Epithelial cell of esophagus (primary cell): ENCODE data around the gene RSPRY1.

Source experiments
- DNase-seq: peaks from one replicate; pipeline ENCODE4 v3.0.0; 2010; ENCODE audit warnings: low read depth
- H3K4me3 ChIP-seq: 2 replicates; pipeline ENCODE4 v1.5.1; 2011; ENCODE audit warnings: mild to moderate bottlenecking, low read length, control low read depth
- TF ChIP-seq, protein P1 (sequence below): IDR thresholded peaks from 2 replicates; pipeline ENCODE4 v1.5.1; 2011; ENCODE audit warnings: low read depth, mild to moderate bottlenecking, low read length, control low read depth, inconsistent platforms; ENCODE audit not compliant: insufficient read depth; ENCODE audit errors: missing control alignments

Gene RSPRY1

DNA sequence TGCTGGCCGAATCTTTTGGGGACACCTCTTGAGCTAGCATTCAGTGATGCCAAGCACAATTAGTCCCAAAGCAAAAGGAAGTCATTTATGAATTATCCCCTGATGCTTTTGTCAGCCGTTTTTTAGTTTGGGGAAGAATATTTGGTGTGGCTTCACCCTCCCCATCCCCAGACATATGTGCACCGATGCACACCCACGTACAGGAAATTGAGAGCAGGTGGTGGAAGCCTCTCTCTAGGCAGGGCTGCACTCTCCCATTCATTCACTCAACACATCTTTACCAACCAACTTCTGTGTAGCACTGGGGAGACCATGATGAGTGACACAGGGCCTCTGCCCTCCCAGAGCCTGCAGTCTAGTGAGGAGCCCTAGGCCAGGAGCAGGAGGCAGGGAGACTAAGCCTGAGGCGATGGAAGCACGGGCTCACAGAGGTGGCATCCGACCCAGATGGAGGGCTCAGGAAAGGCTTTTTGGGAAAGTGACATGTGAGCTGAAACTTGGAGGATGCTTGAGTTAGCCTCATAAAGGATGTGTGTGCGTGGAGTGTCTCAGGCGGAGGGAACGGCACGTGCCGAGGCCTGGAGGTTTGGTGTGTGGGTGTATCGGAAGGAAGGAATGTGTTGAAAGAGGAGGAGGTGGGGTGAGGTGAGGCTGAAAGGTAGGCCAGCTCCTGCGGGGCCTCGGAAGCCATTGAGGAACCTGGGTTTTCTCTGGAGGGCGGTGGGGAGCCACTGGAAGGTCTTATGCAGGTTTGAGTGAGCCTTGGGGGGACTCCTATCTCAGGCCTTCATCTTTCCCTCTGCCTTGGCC is 44.1 kb upstream of the RSPRY1 start:
- no peak overlapping the region for H3K4me3 ChIP-seq
- peak; percentile 35 for DNase-seq
- TF ChIP-seq, protein P1, sequence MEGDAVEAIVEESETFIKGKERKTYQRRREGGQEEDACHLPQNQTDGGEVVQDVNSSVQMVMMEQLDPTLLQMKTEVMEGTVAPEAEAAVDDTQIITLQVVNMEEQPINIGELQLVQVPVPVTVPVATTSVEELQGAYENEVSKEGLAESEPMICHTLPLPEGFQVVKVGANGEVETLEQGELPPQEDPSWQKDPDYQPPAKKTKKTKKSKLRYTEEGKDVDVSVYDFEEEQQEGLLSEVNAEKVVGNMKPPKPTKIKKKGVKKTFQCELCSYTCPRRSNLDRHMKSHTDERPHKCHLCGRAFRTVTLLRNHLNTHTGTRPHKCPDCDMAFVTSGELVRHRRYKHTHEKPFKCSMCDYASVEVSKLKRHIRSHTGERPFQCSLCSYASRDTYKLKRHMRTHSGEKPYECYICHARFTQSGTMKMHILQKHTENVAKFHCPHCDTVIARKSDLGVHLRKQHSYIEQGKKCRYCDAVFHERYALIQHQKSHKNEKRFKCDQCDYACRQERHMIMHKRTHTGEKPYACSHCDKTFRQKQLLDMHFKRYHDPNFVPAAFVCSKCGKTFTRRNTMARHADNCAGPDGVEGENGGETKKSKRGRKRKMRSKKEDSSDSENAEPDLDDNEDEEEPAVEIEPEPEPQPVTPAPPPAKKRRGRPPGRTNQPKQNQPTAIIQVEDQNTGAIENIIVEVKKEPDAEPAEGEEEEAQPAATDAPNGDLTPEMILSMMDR, result no peak

DNA sequence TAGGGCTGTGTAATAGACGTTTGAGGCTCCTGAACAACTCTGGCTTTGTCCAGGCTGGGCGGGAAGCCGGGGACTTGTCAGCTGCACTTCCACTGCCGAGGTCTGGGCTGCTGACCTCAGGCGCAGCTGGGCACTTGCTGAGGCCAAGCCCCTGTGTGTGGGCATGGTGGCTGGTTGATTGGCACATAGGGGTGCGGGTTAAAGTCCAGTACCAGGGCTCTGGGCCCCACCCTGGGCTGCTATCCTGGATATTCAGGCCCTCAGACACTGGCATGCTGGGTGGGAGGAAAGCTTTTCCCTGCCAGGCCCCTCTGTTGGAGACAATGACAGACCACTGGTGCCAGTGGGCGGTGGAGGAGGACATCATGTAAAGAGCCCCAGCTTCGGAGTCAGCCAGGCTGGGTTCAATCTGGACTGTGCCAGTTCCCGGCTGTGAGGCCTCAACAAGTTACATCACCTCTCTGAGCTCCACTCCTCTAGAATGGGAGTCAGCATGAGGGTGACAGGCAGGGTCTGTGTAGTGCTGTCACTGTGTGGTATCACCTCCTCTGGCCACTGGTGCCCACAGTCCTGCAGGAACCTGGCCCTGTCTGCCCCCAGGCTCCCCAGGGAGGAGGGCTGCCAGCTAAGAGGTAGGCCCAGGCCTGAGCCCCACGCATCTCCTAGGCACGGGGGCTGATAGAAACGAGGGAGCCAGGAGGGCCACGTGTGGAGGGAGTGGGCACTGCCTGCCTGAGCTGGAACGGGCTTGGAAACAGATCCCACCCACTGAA is 42.8 kb upstream of the RSPRY1 start:
- H3K4me3 ChIP-seq, result no peak overlapping the region
- DNase-seq, result no peak
- TF ChIP-seq, protein P1, result no peak

DNA sequence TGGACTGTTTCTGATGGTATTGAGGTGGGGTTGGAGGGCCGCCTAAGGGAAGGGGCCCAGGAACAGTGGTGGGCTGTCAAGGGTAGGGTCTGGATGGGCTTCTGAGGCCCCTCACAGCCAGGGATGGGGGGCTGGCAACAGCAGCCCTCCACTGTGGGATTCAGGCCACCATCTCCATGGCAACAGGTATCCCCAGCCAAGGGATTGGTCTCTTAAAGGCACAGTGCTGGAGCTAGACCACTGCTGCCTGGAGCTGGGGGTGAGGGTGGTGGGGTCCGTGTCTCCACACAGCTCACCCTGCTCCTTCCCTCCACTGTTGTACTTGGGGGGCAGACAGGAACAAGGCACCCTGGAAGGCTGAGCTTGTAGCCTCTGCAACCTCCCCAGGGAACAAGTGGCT is 42.1 kb upstream of the RSPRY1 start:
- DNase-seq, result no peak
- H3K4me3 ChIP-seq, result no peak overlapping the region
- TF ChIP-seq, protein P1, result no peak

DNA sequence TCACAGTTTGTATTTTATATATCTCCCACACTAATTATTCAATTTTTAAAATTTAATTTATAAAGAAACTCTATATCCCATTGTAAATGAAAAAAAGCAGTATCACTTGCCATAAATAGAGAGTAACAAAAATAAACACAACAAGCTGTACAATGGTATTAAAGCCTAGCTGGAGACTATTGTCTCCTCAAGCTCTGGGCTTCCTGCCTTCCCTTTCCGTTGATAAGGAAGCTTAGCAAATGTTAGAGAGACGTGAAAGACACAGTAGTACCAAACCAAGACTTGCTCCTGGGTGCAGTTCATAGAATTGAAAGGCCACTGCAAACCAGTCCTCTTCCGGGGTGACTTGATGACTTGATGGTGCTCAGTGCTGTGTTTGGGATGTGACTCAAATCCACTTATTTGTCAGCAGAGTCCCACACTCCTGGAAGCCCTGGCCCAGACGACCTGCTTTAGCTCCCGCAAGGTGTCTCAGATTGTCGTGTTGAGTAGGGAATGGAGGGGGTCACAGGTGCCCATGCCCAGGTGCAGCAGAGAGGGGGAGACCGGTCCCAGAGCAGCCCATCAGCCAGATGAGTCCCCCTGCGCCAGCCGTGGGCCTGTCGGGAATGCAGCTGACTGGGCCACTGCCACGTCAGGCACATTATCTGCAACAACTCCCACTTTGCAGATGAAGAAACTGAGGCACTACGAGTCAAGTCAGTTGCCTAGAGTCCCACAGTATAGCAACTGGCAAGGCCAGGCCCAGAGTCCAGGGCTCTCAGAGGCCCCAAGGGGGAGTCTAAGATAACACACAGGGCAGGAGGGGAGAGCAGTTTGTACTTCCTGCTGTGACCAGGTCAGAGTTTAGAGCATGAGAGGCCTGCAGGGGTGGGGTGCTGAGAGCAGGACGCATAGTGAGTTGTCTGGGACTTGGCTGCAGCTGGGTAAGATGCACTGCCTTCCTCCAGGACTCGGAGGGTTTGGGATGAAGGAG is 40.8 kb upstream of the RSPRY1 start:
- no peak overlapping the region for H3K4me3 ChIP-seq
- DNase-seq, result no peak
- TF ChIP-seq, protein P1, result no peak

DNA sequence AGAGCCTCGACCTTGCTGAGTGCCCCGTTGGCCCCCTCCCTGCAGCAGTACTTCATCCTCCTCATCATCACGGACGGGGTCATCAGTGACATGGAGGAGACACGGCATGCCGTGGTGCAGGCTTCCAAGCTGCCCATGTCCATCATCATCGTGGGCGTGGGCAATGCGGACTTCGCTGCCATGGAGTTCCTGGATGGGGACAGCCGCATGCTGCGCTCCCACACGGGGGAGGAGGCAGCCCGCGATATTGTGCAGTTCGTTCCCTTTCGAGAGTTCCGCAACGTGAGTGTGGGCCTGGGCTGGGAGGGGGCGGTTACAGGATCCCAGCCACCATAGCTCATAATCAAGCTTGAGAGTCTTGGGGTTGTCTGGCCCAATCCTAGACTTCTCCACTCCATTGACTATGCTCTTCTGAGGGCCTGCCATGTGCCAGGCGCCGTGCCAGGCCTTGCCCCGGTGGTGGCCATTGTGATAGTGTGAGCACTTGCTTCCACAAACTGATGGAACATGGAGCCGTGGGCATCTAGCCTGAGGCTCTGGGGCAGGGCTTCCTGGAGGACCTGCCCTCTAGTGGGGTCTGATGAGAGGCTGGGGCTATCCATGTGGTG is 40.0 kb upstream of the RSPRY1 start:
- DNase-seq, result no peak
- TF ChIP-seq, protein P1, result no peak

DNA sequence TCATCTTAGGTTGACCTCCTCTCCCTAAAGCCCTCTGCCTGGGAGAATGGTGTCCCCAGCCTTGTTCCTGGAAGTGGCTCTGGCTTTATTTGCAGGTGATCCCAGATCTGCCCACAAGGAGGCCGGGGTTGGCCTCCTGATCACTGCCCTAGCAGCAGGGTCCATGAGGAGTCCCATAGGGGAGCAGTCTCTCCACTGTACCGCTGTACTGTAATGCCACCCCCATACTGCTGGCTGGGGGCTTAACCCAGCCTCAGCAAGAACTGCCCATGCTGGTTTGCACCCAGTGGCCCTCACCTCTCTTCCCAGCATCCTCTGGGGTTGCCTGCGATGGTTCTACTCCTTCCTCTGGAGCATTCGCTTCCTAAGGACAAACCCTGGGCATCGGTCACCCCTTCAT is 39.4 kb upstream of the RSPRY1 start:
- no peak overlapping the region for H3K4me3 ChIP-seq
- peak; percentile 15 for DNase-seq
- TF ChIP-seq, protein P1, result peak; percentile 29

More for the DNA sequence above, 40.0 kb upstream of the RSPRY1 start:
- no peak overlapping the region for H3K4me3 ChIP-seq
